ENCODE measurements around the gene NDFIP2. TPM values are rescaled to one million over a fixed set of nuclear protein-coding genes. Genes with fewer than 3 reads are reported as not detected.

The NDFIP2 gene
- total and polyA plus RNA-seq, 2 donors (not counting 1 experiment from before 2014, with no cell fraction given), result 0.12 to 1.0 TPM

DNA sequence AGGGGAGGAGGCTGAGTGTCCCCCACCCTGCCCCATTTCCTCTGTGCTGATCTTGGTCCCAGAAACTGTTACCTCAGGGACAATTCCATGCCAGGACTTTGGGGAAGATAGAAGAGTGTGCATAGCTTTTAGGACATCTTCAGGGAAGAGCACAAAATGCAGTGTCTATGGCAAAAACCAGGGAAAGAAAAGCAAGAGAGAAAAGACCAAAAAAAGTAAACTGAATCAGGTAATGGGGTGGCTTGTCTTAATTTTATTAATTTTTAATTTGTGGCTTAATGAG lies 109.4 kb downstream of the NDFIP2 start:
- no peak overlapping the region for H3K27ac Mint-ChIP-seq
- no peak overlapping the region for H3K4me3 Mint-ChIP-seq
- POLR2A ChIA-PET, result no interaction called here
- H3K27me3 ChIP-seq (replicated peaks in 1 of 4; ENCODE audit: control extremely low read depth in 1 of 4, control insufficient read depth in 3 of 4, insufficient read depth in 4 of 4, low read length in 3 of 4), result no peaks in the 10 kb centered on the region
- no peaks in the 10 kb centered on the region for H3K79me2 ChIP-seq (ENCODE audit: control insufficient read depth, insufficient read depth, low read length)
- peaks cover 7% of the 10 kb centered on the region for H3K27me3 Mint-ChIP-seq
- no peak overlapping the region for H3K9ac ChIP-seq (ENCODE audit: low read length)
- no peak overlapping the region for H3K4me2 ChIP-seq (replicated peaks; ENCODE audit: low read depth, low read length, poor library complexity, severe bottlenecking)
- H3K4me1 ChIP-seq (ENCODE audit: control insufficient read depth in 2 of 2, insufficient read depth in 2 of 2, low read length in 2 of 2), result no peaks in the 10 kb centered on the region
- H3K9me3 ChIP-seq (ENCODE audit: control extremely low read depth in 1 of 3, control insufficient read depth in 2 of 3, insufficient read depth in 1 of 3, low read length in 2 of 3), result no peaks in the 10 kb centered on the region
- H3K4me1 Mint-ChIP-seq, result no peaks in the 10 kb centered on the region
- no peak overlapping the region for H2AFZ ChIP-seq (ENCODE audit: insufficient read depth, low read depth, low read length, poor library complexity, severe bottlenecking)
- CTCF ChIA-PET, result no interaction called here
- ATAC-seq (ENCODE audit: low read depth) (no peak), DNase-seq (no peak)
- no peak overlapping the region for H3K27ac ChIP-seq (ENCODE audit: low read length in 2 of 2)
- H3K4me3 ChIP-seq (ENCODE audit: control extremely low read depth in 1 of 5, extremely low read depth in 1 of 5, insufficient read depth in 1 of 5, low read depth in 2 of 5, low read length in 4 of 5), result no peak overlapping the region
- H3K36me3 ChIP-seq (replicated peaks in 1 of 2; ENCODE audit: control extremely low read depth in 1 of 2, control insufficient read depth in 1 of 2, extremely low read depth in 1 of 2, insufficient read depth in 2 of 2, low read length in 1 of 2), result no peaks in the 10 kb centered on the region
- H4K20me1 ChIP-seq (ENCODE audit: control insufficient read depth, insufficient read depth, low read length, poor library complexity, severe bottlenecking), result no peaks in the 10 kb centered on the region
- no peaks in the 10 kb centered on the region for H3K9me3 Mint-ChIP-seq (ENCODE audit: insufficient read depth)
- TF ChIP-seq EZH2 (IDR thresholded peaks at IDR 0.05; ENCODE audit: borderline replicate concordance, insufficient read depth, low read depth, low read length, poor library complexity, severe bottlenecking), result no peak
- TF ChIP-seq, protein P1, sequence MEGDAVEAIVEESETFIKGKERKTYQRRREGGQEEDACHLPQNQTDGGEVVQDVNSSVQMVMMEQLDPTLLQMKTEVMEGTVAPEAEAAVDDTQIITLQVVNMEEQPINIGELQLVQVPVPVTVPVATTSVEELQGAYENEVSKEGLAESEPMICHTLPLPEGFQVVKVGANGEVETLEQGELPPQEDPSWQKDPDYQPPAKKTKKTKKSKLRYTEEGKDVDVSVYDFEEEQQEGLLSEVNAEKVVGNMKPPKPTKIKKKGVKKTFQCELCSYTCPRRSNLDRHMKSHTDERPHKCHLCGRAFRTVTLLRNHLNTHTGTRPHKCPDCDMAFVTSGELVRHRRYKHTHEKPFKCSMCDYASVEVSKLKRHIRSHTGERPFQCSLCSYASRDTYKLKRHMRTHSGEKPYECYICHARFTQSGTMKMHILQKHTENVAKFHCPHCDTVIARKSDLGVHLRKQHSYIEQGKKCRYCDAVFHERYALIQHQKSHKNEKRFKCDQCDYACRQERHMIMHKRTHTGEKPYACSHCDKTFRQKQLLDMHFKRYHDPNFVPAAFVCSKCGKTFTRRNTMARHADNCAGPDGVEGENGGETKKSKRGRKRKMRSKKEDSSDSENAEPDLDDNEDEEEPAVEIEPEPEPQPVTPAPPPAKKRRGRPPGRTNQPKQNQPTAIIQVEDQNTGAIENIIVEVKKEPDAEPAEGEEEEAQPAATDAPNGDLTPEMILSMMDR (IDR thresholded peaks at IDR 0.05), result no peak
- intact Hi-C loops (cut with micrococcal nuclease), result no loop called here

DNA sequence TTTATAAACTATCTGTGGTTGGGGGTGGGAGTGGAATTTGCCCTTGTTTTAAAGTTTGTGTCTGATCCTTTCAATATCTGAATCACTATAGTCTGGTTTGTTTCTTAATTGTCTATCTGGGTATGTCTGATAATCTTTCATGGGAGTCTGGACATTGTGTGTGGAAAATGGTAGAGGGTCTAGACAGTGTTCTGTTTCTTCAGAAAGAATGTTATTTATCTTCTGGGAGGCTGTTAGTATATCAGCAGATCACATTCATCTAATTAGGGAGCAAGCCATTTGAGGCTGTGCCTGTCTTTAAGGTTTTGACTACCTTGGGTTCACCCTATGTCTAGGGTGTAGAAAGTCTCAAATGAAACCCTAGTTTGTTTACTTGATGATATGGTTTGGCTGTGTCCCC lies 110.5 kb downstream of the NDFIP2 start:
- Histone ChIP-seq H3K4me3 (ENCODE audit: control extremely low read depth in 1 of 5, extremely low read depth in 1 of 5, insufficient read depth in 1 of 5, low read depth in 2 of 5, low read length in 4 of 5) (no peak overlapping the region), H4K20me1 (ENCODE audit: control insufficient read depth, insufficient read depth, low read length, poor library complexity, severe bottlenecking) (no peaks in the 10 kb centered on the region), H3K9ac (ENCODE audit: low read length) (no peak overlapping the region), H3K27me3 (replicated peaks in 1 of 4; ENCODE audit: control extremely low read depth in 1 of 4, control insufficient read depth in 3 of 4, insufficient read depth in 4 of 4, low read length in 3 of 4) (no peaks in the 10 kb centered on the region), H3K27ac (ENCODE audit: low read length in 2 of 2) (no peak overlapping the region), H3K9me3 (ENCODE audit: control extremely low read depth in 1 of 3, control insufficient read depth in 2 of 3, insufficient read depth in 1 of 3, low read length in 2 of 3) (no peaks in the 10 kb centered on the region), H3K36me3 (replicated peaks in 1 of 2; ENCODE audit: control extremely low read depth in 1 of 2, control insufficient read depth in 1 of 2, extremely low read depth in 1 of 2, insufficient read depth in 2 of 2, low read length in 1 of 2) (no peaks in the 10 kb centered on the region), H3K79me2 (ENCODE audit: control insufficient read depth, insufficient read depth, low read length) (no peaks in the 10 kb centered on the region), H3K4me1 (ENCODE audit: control insufficient read depth in 2 of 2, insufficient read depth in 2 of 2, low read length in 2 of 2) (no peaks in the 10 kb centered on the region), H3K4me2 (replicated peaks; ENCODE audit: low read depth, low read length, poor library complexity, severe bottlenecking) (no peak overlapping the region), H2AFZ (ENCODE audit: insufficient read depth, low read depth, low read length, poor library complexity, severe bottlenecking) (no peak overlapping the region)
- Mint-ChIP-seq H3K27me3 (peaks cover 7% of the 10 kb centered on the region), H3K9me3 (ENCODE audit: insufficient read depth) (no peaks in the 10 kb centered on the region), H3K4me1 (no peaks in the 10 kb centered on the region), H3K27ac (no peak overlapping the region), H3K4me3 (no peak overlapping the region)
- TF ChIP-seq, protein P1 (IDR thresholded peaks at IDR 0.05), result no peak
- no peak for TF ChIP-seq EZH2 (IDR thresholded peaks at IDR 0.05; ENCODE audit: borderline replicate concordance, insufficient read depth, low read depth, low read length, poor library complexity, severe bottlenecking)
- ATAC-seq (ENCODE audit: low read depth), result no peak
- ChIA-PET POLR2A (no interaction called here), CTCF (no interaction called here)
- intact Hi-C loops (cut with micrococcal nuclease), result no loop called here
- no peak for DNase-seq
